ENCODE data around the gene EML4.

DNA sequence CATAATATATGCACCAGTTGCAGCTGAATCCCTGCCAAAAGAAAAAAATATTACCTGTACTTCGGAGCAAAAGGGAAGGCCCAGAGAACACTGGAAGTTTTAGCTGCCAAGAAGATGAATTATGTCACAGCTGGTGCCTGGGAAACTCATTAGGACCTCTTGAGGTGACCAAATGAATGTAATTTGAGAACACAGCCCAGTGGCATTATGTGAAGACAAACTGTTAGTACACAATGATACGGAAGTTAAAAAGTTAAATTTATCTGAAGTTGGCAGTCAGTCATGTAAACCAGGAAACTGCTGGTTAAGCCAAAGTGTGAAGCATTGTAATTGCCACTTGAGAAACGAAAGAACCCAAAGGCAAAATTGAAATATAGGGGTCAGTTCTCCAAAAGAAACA lies 80.7 kb downstream of the EML4 start:
- TF ChIP-seq CTCF (conservative IDR thresholded peaks at IDR 0.05) (no peak), ZFX (IDR thresholded peaks at IDR 0.05) (no peak)
